Nephron progenitor cell (in vitro differentiated cells): Measurements from ENCODE around the gene SLC25A17.

ENCODE experiments used
- DNase-seq: peaks from one replicate; pipeline ENCODE4 v3.0.0; 2021
- H3K27ac Mint-ChIP-seq: 2 replicates; pipeline ENCODE4 v1.8.0; 2021; ENCODE audit warnings: mild to moderate bottlenecking, moderate library complexity, mixed read lengths
- H3K27me3 Mint-ChIP-seq: 2 replicates; pipeline ENCODE4 v1.8.0; 2021; ENCODE audit warnings: mild to moderate bottlenecking, low read depth, mixed read lengths; ENCODE audit not compliant: poor library complexity
- H3K36me3 Mint-ChIP-seq: 2 replicates; pipeline ENCODE4 v1.8.0; 2021; ENCODE audit warnings: low read depth, mixed read lengths
- H3K4me1 Mint-ChIP-seq: 2 replicates; pipeline ENCODE4 v1.8.0; 2021; ENCODE audit warnings: mixed read lengths
- H3K4me3 Mint-ChIP-seq: 2 replicates; pipeline ENCODE4 v1.8.0; 2021; ENCODE audit warnings: mild to moderate bottlenecking, moderate library complexity, mixed read lengths
- H3K9me3 Mint-ChIP-seq: 2 replicates; pipeline ENCODE4 v1.8.0; 2021; ENCODE audit warnings: mild to moderate bottlenecking, moderate library complexity, mixed read lengths
- TF ChIP-seq, protein P1 (sequence below): fragments of 200-600 bp; sonication (generic); IDR thresholded peaks from 2 replicates; pipeline ENCODE4 v1.5.0; 2021; ENCODE audit warnings: antibody characterized with exemption

The SLC25A17 gene

DNA sequence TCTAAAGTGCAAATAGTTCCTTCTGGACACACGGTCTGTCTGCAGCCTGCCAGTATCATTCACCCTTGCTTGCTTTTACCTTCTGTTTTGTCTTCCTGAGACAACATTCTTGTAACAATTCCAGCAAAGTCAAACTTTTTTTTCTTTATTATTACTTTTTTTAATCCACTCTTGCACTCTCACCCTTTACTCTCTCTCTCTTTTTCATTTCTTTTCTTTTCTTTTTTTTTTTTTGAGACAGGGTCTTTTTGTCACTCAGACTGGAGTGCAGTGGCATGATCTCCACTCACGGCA lies 86.2 kb downstream of the SLC25A17 start:
- Mint-ChIP-seq H3K4me3 (no peak overlapping the region), H3K27ac (peak overlapping the region; percentile 91), H3K4me1 (peaks cover 51% of the 10 kb centered on the region), H3K36me3 (no peaks in the 10 kb centered on the region), H3K9me3 (peaks cover 4% of the 10 kb centered on the region), H3K27me3 (peaks cover 7% of the 10 kb centered on the region)
- DNase-seq: no peak
- TF ChIP-seq, protein P1, sequence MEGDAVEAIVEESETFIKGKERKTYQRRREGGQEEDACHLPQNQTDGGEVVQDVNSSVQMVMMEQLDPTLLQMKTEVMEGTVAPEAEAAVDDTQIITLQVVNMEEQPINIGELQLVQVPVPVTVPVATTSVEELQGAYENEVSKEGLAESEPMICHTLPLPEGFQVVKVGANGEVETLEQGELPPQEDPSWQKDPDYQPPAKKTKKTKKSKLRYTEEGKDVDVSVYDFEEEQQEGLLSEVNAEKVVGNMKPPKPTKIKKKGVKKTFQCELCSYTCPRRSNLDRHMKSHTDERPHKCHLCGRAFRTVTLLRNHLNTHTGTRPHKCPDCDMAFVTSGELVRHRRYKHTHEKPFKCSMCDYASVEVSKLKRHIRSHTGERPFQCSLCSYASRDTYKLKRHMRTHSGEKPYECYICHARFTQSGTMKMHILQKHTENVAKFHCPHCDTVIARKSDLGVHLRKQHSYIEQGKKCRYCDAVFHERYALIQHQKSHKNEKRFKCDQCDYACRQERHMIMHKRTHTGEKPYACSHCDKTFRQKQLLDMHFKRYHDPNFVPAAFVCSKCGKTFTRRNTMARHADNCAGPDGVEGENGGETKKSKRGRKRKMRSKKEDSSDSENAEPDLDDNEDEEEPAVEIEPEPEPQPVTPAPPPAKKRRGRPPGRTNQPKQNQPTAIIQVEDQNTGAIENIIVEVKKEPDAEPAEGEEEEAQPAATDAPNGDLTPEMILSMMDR: no peak

DNA sequence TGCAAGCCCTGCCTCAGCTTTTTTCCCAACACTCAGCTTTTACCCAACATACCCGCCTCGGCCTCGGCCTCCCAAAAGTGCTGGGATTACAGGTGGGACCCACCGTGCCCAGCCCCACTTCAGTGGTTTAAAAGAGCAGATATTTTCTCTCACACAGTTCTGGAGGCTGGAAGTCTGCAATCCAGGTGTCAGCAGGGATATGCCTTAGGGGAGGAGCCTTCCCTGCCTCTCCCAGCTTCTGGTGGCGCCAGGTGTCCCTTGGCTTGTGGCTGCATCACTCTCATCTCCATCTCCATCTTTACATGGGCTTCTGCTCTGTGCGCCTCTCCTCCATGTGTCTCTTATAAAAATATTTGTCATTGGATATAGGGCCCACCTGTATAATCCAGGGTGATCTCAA lies 89.9 kb downstream of the SLC25A17 start:
- no peak for DNase-seq
- TF ChIP-seq, protein P1: no peak
- Mint-ChIP-seq H3K27ac (no peak overlapping the region), H3K9me3 (peaks cover 4% of the 10 kb centered on the region), H3K36me3 (no peaks in the 10 kb centered on the region), H3K4me1 (peaks cover 58% of the 10 kb centered on the region), H3K27me3 (peaks cover 10% of the 10 kb centered on the region), H3K4me3 (no peak overlapping the region)

DNA sequence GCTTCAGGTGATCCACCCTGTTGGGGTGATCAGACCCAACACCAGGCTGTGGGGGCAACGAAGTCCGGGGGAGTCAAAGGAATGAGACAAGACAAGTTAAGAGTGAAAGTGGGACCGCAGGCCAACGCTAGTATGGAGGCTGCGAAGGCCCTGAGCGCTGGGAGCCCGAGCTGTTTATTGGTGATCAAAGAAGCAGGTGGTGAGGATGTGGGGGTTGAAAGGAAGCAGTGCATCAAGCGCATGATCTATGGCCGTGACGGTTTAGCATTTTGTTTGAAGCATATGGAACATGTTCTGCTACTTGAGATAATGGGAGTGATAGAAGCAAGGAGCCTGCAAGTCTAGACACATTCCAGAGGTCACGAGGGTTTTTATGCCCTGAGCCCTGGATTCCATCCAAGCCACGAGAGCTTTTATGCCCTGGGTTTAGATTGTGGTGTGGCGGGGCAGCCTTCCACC lies 90.4 kb downstream of the SLC25A17 start:
- no peak for DNase-seq
- peaks cover 4% of the 10 kb centered on the region for H3K9me3 Mint-ChIP-seq
- no peaks in the 10 kb centered on the region for H3K36me3 Mint-ChIP-seq
- H3K4me3 Mint-ChIP-seq: no peak overlapping the region
- peaks cover 55% of the 10 kb centered on the region for H3K4me1 Mint-ChIP-seq
- H3K27ac Mint-ChIP-seq: peak overlapping the region; percentile 82
- H3K27me3 Mint-ChIP-seq: peaks cover 10% of the 10 kb centered on the region
- TF ChIP-seq, protein P1: no peak

DNA sequence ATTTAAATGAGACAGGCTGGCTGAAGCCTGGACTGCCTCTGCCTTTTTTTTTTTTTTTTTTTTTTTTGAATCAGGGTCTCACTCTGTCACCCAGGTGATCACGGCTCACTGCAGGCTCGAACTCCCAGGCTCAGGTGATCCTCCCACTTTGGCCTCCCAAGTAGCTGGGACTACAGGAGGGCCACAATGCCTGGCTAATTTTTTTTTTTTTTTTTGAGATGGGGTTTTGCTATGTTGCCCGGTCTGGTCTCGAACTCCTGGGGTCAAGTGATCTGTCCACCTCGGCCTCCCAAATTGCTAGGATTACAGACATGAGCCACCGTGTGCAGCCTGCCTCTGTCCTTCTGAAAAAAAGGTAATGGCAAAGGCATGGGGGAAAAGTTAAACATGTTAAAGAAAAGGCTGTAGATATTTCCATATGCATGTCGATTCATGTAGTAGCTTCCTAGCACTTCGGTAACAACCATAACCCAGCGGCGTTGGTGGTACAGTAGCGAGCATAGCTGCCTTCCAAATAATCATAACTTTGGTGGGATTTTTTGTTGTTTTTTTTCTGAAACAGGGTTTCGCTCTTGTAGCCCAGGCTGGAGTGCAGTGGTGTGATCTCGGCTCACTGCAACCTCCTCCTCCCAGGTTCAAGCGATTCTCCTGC lies 91.1 kb downstream of the SLC25A17 start:
- H3K36me3 Mint-ChIP-seq: no peaks in the 10 kb centered on the region
- H3K4me3 Mint-ChIP-seq: no peak overlapping the region
- H3K27ac Mint-ChIP-seq: peak overlapping the region; percentile 82
- no peak for DNase-seq
- peaks cover 58% of the 10 kb centered on the region for H3K4me1 Mint-ChIP-seq
- peaks cover 10% of the 10 kb centered on the region for H3K27me3 Mint-ChIP-seq
- peaks cover 4% of the 10 kb centered on the region for H3K9me3 Mint-ChIP-seq
- TF ChIP-seq, protein P1: no peak

DNA sequence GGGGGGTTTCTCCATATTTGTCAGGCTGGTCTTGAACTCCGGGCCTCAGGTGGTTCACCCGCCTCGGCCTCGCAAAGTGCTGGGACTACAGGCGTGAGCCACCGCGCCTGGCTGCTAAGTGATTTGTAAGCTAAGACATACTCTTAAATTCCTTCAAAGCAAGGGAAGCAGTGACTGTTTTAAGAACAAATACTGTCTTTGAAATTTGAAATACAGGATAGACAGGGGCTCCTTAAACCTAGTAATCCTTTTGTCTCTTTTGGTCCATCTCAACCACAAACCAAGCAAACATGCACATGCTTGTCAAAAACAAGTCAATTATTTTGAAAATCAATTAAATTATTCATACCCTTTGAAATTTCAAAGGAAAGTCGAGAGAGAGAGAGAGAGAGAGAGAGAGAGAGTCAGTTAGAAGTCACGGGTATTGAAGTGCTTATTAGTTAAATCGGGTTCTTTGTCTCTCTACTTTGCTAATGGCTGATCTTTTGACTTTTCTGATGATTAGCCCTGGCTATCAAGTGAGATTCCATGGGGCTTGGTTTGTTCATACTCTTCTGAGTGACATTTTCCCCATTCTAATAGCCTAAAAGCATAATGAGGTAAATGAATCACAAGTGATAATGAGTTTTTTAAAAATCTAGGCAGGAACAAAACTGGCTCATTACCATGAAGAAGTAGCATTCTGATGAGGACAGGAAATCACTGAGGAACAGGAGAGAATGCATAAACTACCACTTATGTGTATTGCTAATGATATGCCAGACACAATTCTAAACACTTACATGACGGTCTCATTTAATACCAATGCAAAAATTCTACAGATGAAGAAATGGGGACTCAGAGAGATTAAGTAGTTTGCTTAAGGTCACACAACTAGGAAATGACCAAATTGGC lies 91.8 kb downstream of the SLC25A17 start:
- Mint-ChIP-seq H3K4me3 (no peak overlapping the region), H3K27me3 (peaks cover 14% of the 10 kb centered on the region), H3K4me1 (peaks cover 54% of the 10 kb centered on the region), H3K9me3 (peaks cover 4% of the 10 kb centered on the region), H3K36me3 (no peaks in the 10 kb centered on the region), H3K27ac (peak overlapping the region; percentile 28)
- DNase-seq: no peak
- TF ChIP-seq, protein P1: no peak
